Hepatocyte (in vitro differentiated cells): Measurements from ENCODE around the gene ANKFN1. TPM values are rescaled to one million over a fixed set of nuclear protein-coding genes. Genes with fewer than 3 reads are reported as not detected.

Experiments used
- DNase-seq: peaks from one replicate; pipeline ENCODE4 v3.0.0-alpha.2; 2016; ENCODE audit warnings: low spot score
- H2AFZ ChIP-seq: fragments of 200-600 bp; sonication (generic); 2 replicates; pipeline ENCODE4 v1.6.0; 2016; ENCODE audit warnings: antibody characterized with exemption, mild to moderate bottlenecking
- H3K27ac ChIP-seq: fragments of 200-600 bp; sonication (generic); 2 replicates; pipeline ENCODE4 v1.5.1; 2016; ENCODE audit warnings: mild to moderate bottlenecking
- H3K27me3 ChIP-seq: fragments of 200-600 bp; sonication (generic); 2 replicates; pipeline ENCODE4 v1.6.1; 2016
- H3K36me3 ChIP-seq: fragments of 200-600 bp; sonication (generic); replicated peaks from 2 replicates; pipeline ENCODE4 v1.5.1; 2016; ENCODE audit warnings: low read depth; ENCODE audit not compliant: insufficient read depth
- H3K4me1 ChIP-seq: fragments of 200-600 bp; sonication (generic); 2 replicates; pipeline ENCODE4 v1.5.1; 2016; ENCODE audit warnings: mild to moderate bottlenecking, moderate library complexity; ENCODE audit not compliant: insufficient read depth
- H3K4me2 ChIP-seq: fragments of 200-600 bp; sonication (generic); 2 replicates; pipeline ENCODE4 v1.6.0; 2016
- H3K4me3 ChIP-seq: fragments of 200-600 bp; sonication (generic); 2 replicates; pipeline ENCODE4 v1.5.1; 2016; ENCODE audit warnings: mild to moderate bottlenecking
- H3K79me2 ChIP-seq: fragments of 200-600 bp; sonication (generic); 2 replicates; pipeline ENCODE4 v1.6.0; 2017; ENCODE audit warnings: mild to moderate bottlenecking
- H3K9me2 ChIP-seq: fragments of 200-600 bp; sonication (generic); replicated peaks from 2 replicates; pipeline ENCODE4 v1.6.0; 2017; ENCODE audit warnings: mild to moderate bottlenecking; ENCODE audit not compliant: insufficient read depth
- H3K9me3 ChIP-seq: fragments of 200-600 bp; sonication (generic); 2 replicates; pipeline ENCODE4 v1.5.1; 2016; ENCODE audit warnings: low read depth, mild to moderate bottlenecking
- H4K20me1 ChIP-seq: fragments of 200-600 bp; sonication (generic); 2 replicates; pipeline ENCODE4 v1.6.0; 2016; ENCODE audit warnings: mild to moderate bottlenecking; ENCODE audit not compliant: insufficient read depth, poor library complexity, severe bottlenecking
- EZH2 ChIP-seq: fragments of 200-600 bp; sonication (generic); IDR thresholded peaks from 2 replicates; pipeline ENCODE4 v1.6.1; 2016; ENCODE audit warnings: antibody characterized with exemption, mild to moderate bottlenecking, borderline replicate concordance
- EZH2phosphoT487 ChIP-seq: fragments of 200-600 bp; sonication (generic); IDR thresholded peaks from one replicate; pipeline ENCODE4 v1.6.1; 2018; ENCODE audit warnings: antibody characterized with exemption, mild to moderate bottlenecking, low read depth, moderate library complexity; ENCODE audit not compliant: unreplicated experiment, severe bottlenecking
- WGBS: methylation state at CpG from one replicate; pipeline ENCODE4 v1.1.6; 2016; ENCODE audit warnings: low lambda C conversion rate; ENCODE audit errors: missing lambda C conversion rate; 5-methylcytosine and 5-hydroxymethylcytosine counted together
- polyA plus RNA-seq: library from polyadenylated mRNA; unstranded; fragments of >200 nt; fragmentation: Nextera tagmentation; extraction: Ambion mirVana; gene quantifications from 2 replicates; pipeline ENCODE4 v1.2.1, GENCODE V29; 2016
- total RNA-seq: library from RNA; depleted of rRNA; stranded (reverse); fragments of >200 nt; gene quantifications from 2 replicates; pipeline ENCODE4 v1.2.3, GENCODE V29; 2014
- TF ChIP-seq, protein P1 (sequence below): fragments of 200-600 bp; sonication (generic); IDR thresholded peaks from 2 replicates; pipeline ENCODE4 v1.5.1; 2016; ENCODE audit warnings: antibody characterized with exemption, mild to moderate bottlenecking; ENCODE audit not compliant: poor library complexity

The ANKFN1 gene
- total and polyA plus RNA-seq, 2 experiments from 2014 or later = 0.10 to 1.2 TPM

DNA sequence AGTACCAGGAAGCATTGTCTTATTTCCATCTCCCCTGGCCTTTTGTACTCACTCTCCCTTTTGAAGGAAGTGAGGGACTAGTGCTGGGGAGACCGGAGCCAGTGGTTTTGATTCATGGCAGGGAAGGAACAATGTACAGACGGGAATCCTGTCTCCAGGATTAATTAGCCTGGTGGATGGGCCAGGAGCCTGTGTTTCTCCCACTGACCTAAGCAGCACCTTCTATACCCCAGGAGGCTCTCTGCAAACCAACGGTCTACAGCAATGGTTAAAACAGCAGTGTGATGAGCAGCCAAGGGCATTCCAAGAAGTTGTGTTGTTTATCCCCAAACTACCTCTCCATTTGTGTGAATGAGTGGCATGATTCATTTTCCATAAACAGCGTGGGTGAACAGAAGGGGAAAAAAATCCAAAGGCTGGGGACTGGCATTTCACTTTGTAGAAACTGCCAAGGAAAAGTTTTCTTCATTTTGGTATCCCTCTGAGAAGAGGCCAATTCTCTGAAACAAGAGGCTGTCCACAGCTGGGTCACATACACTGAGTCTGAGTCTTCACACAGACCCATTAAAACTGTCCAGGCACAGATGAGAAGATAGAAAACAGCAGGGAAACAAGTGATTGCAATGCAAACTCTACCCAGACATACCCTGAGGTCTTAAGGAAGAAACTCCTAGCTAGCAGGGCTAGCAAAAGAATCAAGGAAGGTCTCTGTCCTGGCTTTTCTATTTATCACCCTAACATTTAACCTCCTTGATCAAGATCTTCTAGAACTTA, 18.1 kb downstream of the ANKFN1 start:
- Histone ChIP-seq H3K79me2 (no peaks in the 10 kb centered on the region), H3K4me1 (peaks cover 28% of the 10 kb centered on the region), H3K27me3 (no peaks in the 10 kb centered on the region), H3K9me2 (no peaks in the 10 kb centered on the region), H3K36me3 (no peaks in the 10 kb centered on the region), H2AFZ (no peak overlapping the region), H4K20me1 (no peaks in the 10 kb centered on the region), H3K9me3 (no peaks in the 10 kb centered on the region), H3K27ac (no peak overlapping the region), H3K4me3 (no peak overlapping the region), H3K4me2 (no peak overlapping the region)
- DNase-seq = no peak
- 62% methylated on average over 4 of the region's 4 CpGs for whole genome bisulfite sequencing
- TF ChIP-seq EZH2 (no peak), EZH2phosphoT487 (no peak)
- TF ChIP-seq, protein P1, sequence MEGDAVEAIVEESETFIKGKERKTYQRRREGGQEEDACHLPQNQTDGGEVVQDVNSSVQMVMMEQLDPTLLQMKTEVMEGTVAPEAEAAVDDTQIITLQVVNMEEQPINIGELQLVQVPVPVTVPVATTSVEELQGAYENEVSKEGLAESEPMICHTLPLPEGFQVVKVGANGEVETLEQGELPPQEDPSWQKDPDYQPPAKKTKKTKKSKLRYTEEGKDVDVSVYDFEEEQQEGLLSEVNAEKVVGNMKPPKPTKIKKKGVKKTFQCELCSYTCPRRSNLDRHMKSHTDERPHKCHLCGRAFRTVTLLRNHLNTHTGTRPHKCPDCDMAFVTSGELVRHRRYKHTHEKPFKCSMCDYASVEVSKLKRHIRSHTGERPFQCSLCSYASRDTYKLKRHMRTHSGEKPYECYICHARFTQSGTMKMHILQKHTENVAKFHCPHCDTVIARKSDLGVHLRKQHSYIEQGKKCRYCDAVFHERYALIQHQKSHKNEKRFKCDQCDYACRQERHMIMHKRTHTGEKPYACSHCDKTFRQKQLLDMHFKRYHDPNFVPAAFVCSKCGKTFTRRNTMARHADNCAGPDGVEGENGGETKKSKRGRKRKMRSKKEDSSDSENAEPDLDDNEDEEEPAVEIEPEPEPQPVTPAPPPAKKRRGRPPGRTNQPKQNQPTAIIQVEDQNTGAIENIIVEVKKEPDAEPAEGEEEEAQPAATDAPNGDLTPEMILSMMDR = no peak

DNA sequence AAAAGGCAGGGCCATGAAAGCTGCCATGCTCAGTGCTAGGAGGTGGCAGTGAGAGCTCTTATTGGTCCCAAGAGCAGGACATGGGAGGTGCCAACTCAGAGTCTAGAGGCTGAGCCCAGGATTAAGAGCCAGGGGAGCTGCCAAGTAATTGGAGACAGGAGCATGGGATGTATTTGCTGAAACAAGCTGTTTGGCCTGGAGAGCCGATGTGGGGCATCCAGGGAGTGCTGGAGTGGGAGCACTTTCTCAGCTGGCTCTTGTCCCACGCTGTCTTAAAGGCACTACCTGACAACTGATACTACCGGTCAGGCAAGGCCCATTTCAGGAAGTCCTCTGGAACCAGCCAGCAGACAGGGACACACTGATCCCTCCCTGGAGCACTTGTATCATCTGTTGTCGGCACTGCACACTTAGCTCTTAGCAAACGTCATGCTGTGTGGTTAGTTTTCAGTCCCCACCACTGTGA, 19.3 kb downstream of the ANKFN1 start:
- H3K79me2 ChIP-seq = no peaks in the 10 kb centered on the region
- H2AFZ ChIP-seq = no peak overlapping the region
- no peaks in the 10 kb centered on the region for H4K20me1 ChIP-seq
- H3K4me3 ChIP-seq = no peak overlapping the region
- no peaks in the 10 kb centered on the region for H3K9me3 ChIP-seq
- peak overlapping the region; percentile 13 for H3K27ac ChIP-seq
- no peaks in the 10 kb centered on the region for H3K27me3 ChIP-seq
- TF ChIP-seq EZH2 = no peak
- no peak for TF ChIP-seq EZH2phosphoT487
- TF ChIP-seq, protein P1 = no peak
- DNase-seq = peak; percentile 21
- H3K4me1 ChIP-seq = peaks cover 28% of the 10 kb centered on the region
- no peaks in the 10 kb centered on the region for H3K36me3 ChIP-seq
- H3K4me2 ChIP-seq = no peak overlapping the region
- no peaks in the 10 kb centered on the region for H3K9me2 ChIP-seq
- WGBS = 41% methylated on average over 5 of the region's 5 CpGs

GRCh38 chr17:56173026-56173425, 19.8 kb downstream of the ANKFN1 start:
- H3K27me3 ChIP-seq = no peaks in the 10 kb centered on the region
- TF ChIP-seq EZH2phosphoT487 = no peak
- no peak for TF ChIP-seq EZH2
- TF ChIP-seq, protein P1 = no peak
- WGBS = 100% methylated on average over 1 of the region's 1 CpG
- no peaks in the 10 kb centered on the region for H3K36me3 ChIP-seq
- H3K79me2 ChIP-seq = no peaks in the 10 kb centered on the region
- H3K27ac ChIP-seq = peak overlapping the region; percentile 13
- H2AFZ ChIP-seq = no peak overlapping the region
- H3K9me3 ChIP-seq = no peaks in the 10 kb centered on the region
- H3K4me3 ChIP-seq = no peak overlapping the region
- peaks cover 28% of the 10 kb centered on the region for H3K4me1 ChIP-seq
- H3K4me2 ChIP-seq = no peak overlapping the region
- DNase-seq = no peak
- H4K20me1 ChIP-seq = no peaks in the 10 kb centered on the region
- H3K9me2 ChIP-seq = no peaks in the 10 kb centered on the region
